ENCODE data around the gene COX4I2.
"Not testable (repeated sequence)": the region's sequence is repeated elsewhere in the genome, so short reads cannot be mapped to it uniquely, and the experiment has no call there.

COX4I2 gene

DNA sequence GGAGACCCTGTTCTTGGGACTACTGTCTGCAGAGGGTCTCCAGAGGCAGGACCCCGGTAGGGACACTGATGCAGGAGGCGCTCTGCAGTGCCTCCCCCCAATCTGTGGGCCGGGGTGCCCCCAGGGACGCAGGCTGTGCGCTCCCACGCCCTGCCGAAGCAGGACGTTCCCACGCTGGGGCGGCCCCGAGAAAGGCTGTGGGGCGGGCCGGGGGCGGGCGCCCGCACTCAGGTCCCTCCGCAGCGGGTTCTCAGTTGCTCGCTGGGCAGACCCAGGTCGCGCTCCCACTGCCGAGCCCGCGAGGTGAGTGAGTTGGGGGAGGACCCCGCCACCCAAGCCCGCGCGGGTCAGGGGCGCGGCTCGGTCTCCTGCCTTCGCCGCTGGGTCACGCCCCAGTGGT, at the start of gene COX4I2:
COX4I2 (plus strand) TSS at position 253 of the 400 bp plus-strand sequence. CDS start 1,106 bp downstream, outside the sequence.
- DNase-seq (ENCODE audit: low read depth in 2 of 2), result no peak

DNA sequence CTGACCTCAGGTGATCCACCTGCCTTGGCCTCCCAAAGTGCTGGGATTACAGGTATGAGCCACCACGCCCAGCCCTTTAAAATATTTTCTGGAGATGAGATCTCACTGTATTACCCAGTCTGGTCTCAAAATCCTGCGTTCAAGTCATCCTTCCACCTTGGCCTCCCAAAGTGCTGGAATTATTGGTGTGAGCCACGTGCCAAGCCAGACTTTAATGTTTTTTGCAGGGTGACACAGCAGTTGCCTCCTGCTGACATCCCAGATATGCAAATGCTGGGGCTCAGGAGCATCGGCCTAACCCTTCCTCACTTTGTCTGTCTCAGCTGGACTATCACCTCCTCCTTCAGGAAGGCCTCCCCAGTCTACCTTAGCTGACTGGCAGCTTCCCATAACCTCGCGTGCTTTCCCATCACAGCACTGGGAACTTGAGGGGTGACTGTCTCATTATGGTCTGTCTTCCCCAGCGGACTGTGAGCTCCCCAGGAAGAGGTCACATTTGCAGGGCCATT, 46.9 kb upstream of the COX4I2 start:
- DNase-seq (ENCODE audit: low read depth in 2 of 2), result no peak

DNA sequence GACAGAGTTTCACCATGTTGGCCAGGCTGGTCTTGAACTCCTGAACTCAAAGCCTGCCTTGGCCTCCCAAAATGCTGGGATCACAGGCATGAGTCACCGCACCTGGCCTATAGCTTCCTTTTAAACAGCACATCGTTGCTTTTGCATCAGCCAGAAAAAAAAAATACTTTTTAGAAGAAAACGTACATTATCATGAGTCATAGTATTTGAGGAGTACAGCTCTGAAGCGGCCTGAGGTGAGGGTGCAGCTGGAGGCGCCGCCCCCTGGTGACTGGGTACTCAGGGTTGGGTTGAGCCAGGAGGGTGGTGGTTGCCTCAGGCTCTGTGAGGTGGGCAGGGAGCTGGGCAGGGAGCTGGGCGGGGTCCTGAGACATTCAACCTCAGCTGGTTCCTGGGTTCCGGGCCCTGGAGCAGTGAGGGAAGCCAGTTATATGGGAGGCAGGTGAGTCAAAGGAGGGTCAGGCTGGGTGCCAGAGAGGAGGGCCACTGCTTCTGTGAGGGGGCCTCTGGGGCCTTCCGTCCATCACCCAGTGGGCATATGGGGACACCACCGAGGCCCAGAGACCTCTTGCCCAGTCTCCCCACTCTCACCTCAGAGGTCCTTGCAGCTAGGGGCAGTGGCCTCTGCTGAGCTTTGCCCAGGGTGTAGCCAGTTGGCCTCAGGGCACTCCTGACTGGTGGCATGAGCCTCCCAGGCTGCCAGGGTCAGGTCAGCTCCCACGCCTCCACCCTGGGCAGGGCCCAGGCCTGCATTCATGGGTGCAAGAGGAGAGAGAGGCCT, 44.3 kb upstream of the COX4I2 start:
- no peak for DNase-seq (ENCODE audit: low read depth in 2 of 2)

DNA sequence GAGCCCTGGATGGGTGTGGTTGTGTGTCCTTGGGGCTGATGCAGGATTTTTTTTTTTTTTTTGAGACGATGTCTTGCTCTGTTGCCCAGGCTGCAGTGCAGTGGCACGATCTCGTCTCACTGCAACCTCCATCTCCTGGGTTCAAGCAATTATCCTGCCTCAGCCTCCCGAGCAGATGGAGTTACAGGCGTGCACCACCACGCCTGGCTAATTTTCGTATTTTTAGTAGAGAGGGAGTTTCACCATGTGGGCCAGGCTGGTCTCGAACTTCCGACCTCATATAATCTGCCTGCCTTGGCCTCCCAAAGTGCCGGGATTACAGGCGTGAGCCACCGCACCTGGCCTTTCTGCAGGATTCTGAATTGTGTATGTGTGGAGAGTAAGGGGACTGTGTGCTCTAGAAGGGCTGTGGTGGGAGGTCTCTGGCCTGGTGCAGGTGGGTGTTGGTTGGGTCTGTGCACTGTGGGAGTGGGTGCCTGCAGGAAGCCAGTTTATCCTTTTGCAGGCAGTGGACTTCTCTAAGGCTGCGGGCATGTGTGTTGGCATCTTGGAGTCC, 43.6 kb upstream of the COX4I2 start:
- no peak for DNase-seq (ENCODE audit: low read depth in 2 of 2)

DNA sequence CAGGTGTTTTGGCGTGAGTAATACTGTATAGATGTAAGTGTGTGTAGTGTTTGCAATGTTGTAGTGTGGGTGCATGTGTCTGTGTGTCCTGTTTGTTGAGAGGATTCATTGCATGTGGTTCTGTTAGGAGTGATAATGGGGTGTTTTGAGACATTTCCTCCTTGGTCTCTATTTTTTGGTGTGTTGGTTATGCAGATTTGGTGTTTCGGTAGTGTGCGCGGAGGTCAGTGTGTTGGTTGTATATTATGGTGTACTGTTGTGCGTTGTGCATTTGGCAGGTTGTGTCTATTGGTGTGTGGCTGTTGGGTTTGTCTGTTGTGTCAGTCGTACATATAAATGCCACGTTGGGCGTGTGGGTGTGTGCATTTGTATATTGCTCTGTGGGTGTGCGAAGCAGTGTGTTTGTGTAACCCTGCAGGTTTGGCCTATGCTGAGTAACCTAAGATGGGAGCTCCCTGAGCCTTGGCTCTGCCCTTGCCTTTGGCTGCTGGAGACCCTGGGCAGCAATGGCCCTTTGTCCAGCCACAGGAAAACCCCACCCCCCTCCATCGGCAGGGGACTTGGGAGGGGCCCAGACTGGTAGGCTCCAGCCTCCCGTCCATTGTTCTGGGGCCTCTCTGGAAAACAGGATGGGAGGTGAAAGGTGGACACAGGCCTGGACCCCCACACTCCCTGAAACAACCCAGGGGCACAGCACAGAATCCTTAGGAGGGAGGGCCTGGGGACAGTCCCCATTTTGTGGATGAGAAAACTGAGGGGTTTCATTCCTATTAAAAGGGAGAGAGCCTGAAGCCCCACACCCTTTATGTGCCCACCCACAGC, 42.9 kb upstream of the COX4I2 start:
- no peak for DNase-seq (ENCODE audit: low read depth in 2 of 2)

DNA sequence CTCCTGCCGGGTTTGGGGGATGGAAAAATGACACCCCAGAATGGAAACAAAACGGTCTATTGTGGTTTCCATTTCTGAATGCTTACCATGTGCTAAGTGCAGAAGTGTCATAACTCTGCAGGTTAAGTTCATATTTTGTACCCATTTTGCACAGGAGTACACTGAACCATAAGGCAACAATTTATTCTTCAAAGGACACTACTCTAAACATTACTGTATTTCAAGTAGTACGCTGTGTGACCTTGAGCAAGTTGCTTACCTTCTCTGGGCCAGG, 42.4 kb upstream of the COX4I2 start:
- DNase-seq (ENCODE audit: low read depth in 2 of 2), result no peak

DNA sequence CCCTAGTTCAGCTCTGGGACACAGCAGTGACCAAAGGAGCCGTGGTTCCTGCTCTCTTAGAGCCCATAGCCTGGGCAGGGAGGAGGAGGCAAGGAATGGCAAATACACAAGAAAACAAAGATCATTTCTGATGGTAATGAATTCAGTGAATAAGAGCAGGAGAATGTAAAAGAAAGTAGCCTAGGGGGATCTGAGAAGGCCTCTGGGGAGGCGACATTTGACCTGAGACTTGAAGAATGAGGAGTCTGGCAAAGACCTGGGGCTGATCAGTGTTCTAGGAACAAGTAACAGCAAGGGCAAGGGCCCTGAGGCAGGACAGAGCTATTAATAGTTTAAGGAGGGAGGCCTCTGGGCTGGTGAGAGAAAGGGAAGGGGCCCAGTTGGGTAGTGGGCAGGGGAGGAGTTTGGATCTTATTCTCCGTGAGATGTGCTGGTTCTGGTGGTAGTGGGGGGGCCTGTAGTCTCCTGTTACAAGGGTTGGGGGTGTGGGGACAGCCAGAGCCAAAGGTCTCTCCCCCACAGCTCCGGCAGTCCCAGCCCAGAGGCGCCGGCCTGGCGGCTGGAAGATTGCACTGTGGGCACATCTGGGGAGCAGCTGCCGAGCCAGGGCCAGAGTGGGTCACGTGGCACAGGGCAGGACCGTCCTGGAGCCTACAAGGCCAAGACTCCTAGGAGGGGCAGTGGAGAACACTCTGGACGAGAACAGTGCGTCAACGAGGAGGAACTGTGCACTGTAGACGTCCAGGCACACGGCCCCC, 41.9 kb upstream of the COX4I2 start:
- DNase-seq (ENCODE audit: low read depth in 2 of 2), result no peak

DNA sequence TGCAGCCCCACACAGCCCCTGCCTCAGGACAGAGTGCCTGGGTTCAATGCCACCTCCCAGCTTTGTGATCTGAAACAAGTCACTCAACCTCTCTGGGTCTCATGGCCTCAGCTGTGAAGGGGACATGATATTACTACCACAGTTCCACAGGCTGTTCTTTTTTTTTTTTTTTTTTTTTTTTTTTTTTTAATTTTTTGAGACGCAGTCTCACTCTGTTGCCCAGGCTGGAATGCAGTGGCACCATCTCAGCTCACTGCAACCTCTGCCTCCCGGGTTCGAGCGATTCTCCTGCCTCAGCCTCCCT, 41.3 kb upstream of the COX4I2 start:
- not testable (repeated sequence) for DNase-seq (ENCODE audit: low read depth in 2 of 2)

DNA sequence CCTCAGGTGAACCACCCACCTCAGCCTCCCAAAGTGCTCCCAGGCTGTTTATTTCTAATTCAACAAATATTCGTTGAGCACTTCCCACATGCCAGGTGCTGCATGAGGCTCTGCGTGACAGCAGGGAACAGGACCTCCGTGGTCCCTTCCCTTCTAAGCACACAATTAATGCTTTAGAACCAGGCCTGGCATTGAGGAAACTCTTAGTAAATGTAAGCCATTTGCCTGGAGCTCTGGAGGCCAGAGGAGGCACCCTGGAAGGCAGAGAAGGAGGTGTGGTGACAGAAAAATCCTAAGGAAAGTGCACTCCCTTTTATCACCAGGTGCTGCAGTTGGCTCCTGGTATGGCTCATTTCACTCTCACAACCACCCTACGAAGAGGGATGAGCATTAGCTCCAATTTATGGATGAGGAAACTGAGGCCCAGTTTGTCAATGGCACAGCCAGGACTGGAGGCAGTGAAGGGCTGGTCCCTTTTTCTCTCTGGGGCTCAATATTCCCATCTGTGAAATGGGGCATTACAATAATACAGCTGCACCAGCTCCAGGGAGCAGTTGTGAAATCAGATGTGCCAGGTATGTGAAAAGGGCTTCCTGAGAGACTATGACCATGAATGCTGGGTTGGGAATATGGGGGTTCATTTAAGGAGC, 40.8 kb upstream of the COX4I2 start:
- no peak for DNase-seq (ENCODE audit: low read depth in 2 of 2)

DNA sequence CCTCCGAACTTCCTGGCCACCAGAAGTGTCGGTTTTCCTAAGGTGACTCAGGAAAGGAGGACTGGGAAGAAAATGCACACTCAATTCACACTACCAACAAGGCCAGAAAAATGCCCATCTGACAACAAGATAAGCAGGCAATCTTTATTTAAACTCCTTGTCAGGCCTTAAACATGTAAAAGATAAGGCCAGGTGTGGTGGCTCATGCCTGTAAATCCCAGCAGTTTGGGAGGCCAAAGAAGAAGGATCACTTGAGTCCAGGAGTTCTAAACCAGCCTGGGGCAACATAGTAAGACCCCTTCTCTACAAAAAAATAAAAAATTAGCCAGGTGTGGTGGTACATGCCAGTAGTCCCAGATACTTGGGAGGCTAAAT, 40.2 kb upstream of the COX4I2 start:
- DNase-seq (ENCODE audit: low read depth in 2 of 2), result no peak

DNA sequence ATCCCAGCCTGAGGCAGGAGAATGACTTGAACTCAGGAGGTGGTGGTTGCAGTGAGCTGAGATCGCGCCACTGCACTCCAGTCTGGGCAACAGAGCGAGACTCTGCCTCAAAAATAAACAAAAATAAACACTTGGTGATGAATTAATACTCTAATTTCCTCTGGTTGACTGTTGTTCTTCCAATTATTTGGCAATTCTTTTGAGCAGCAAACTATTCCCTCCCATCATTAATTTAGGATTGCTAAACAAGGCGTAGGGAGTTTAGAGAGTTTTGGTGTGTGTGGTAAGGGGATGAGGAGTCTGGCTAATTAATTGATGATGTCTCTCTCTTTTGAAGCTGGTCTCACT, 35.3 kb upstream of the COX4I2 start:
- no peak for DNase-seq (ENCODE audit: low read depth in 2 of 2)

DNA sequence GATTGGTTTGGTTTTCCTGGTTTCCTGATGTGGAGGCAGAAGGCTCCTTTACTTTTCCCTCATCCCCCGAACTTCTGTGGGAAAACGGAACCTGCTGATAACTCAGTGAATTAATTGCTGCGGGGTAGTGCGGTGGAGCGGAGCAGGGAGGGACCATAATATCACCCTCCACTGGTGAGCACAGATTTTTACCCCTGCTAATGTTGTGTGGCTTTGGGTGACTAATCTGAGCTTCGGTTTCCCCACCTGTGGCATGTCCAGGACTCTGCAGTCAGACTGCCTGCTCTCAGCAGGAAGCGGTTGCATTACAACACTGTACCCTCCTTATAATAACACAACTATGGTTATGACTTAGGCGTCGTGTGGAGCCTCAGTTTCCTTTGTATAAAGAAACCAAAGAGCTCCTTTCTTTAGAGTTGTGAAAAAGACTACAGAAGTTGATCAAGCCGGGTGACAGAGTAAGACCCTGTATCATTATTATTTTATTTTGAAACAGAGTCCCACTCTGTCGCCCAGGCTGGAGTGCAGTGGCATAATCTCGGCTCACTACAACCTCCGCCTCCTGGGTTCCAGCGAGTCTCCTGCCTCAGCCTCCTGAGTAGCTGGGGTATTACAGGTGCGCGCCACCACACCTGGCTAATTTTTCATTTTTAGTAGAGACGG, 34.8 kb upstream of the COX4I2 start:
- DNase-seq (ENCODE audit: low read depth in 2 of 2), result peak; percentile 30 to 34

DNA sequence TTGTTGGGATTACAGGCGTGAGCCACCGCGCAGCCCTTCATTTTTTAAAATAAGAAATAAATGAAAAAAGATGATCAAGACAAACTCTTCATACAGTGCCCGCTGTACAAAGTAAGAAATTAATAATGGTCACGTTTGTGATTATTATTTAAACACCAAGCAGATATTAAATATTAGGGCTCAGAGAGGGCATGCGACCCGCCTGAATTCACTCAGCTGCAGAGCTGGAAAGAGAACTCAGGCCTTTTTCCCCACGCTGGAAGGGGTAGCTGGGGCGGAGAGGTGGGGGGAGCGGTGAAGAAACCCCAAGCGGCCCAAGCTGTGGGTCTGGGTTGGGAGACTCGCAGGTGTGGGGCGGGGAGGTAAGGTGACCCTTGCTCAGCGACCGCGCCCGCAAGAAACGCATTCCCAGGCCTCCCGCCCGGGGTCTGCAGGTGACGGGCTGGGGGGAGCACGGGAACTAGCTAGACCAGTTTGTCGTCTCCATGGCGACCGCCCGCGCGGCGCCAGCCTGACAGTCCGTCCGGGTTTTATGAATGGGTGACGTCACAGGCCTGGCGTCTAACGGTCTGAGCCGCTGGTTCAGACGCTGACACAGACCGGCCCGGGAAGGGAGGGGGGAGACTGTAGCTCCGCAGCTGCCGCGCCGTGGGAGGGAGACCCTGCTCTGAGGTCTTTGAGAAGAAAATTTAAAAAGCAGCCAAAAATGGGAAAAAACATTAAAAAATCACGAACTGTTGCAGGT, 33.7 kb upstream of the COX4I2 start:
- peak; percentile 38 to 56 for DNase-seq (ENCODE audit: low read depth in 2 of 2)

DNA sequence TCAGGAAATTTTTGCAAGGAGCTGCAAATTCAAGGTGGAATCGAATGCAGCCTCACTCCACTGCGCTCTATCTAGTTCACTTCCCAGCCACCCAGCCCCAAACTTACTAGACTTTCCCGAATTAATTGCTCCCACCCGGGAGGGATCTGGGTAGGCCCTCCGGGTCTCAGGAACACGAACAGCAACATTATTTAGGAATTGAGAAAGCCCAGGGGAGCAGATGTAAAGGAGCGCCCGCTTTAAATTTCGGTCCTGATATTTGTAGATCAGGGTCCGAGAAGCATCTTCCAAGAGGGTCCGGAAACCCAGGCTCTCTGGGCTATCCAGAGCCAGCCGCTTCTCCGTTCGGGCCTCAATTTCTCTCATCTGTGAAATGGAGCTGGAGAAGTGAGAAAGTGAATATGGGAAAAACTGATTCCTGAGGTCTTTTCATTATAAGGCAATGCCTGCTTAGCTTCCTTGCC, 33.1 kb upstream of the COX4I2 start:
- DNase-seq (ENCODE audit: low read depth in 2 of 2), result no peak

DNA sequence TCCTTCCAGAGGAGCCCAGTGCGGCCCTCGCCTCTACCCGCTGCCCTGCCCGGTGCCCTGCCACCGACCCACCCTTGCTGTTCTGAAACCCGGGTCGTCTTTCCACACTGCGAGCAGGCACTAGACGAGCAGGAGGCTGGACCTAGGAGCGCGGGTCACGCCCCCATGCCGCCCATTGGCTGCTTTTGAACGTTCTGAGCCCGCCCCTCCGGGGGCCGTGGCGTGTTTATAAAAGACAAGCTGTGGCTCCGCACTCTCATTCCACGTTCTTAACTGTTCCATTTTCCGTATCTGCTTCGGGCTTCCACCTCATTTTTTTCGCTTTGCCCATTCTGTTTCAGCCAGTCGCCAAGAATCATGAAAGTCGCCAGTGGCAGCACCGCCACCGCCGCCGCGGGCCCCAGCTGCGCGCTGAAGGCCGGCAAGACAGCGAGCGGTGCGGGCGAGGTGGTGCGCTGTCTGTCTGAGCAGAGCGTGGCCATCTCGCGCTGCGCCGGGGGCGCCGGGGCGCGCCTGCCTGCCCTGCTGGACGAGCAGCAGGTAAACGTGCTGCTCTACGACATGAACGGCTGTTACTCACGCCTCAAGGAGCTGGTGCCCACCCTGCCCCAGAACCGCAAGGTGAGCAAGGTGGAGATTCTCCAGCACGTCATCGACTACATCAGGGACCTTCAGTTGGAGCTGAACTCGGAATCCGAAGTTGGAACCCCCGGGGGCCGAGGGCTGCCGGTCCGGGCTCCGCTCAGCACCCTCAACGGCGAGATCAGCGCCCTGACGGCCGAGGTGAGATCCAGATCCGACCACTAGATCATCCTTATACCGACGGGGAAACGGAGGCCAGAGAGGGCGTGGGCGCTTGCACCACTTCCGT, 32.4 kb upstream of the COX4I2 start, which contains the start of gene ID1:
ID1 (plus strand) TSS at position 259 of the 871 bp plus-strand sequence; CDS start at position 358, 99 bp downstream.
- DNase-seq (ENCODE audit: low read depth in 2 of 2), result peak; percentile 78 to 85

DNA sequence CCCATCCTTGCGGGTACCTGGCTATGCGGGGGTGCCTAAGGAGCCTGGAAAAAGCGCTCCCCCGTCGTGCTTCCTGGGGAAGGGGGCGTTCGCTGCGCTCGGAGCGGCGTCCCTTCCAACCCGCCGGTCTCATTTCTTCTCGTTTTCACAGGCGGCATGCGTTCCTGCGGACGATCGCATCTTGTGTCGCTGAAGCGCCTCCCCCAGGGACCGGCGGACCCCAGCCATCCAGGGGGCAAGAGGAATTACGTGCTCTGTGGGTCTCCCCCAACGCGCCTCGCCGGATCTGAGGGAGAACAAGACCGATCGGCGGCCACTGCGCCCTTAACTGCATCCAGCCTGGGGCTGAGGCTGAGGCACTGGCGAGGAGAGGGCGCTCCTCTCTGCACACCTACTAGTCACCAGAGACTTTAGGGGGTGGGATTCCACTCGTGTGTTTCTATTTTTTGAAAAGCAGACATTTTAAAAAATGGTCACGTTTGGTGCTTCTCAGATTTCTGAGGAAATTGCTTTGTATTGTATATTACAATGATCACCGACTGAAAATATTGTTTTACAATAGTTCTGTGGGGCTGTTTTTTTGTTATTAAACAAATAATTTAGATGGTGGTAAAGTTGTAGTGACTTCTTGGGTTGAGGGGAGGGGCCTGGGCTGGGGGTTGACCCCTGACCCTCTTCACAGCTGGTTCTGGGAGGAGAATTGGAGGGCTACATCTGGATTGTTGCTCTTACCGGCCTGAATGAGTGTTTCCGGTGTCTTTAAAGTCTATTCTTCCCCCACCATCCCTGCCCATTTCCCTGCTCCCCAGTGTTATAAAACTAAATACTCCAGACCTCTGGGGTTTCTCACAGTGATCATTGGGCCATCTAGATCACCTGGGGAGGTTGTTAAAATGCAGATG, 31.6 kb upstream of the COX4I2 start:
- no peak for DNase-seq (ENCODE audit: low read depth in 2 of 2)

DNA sequence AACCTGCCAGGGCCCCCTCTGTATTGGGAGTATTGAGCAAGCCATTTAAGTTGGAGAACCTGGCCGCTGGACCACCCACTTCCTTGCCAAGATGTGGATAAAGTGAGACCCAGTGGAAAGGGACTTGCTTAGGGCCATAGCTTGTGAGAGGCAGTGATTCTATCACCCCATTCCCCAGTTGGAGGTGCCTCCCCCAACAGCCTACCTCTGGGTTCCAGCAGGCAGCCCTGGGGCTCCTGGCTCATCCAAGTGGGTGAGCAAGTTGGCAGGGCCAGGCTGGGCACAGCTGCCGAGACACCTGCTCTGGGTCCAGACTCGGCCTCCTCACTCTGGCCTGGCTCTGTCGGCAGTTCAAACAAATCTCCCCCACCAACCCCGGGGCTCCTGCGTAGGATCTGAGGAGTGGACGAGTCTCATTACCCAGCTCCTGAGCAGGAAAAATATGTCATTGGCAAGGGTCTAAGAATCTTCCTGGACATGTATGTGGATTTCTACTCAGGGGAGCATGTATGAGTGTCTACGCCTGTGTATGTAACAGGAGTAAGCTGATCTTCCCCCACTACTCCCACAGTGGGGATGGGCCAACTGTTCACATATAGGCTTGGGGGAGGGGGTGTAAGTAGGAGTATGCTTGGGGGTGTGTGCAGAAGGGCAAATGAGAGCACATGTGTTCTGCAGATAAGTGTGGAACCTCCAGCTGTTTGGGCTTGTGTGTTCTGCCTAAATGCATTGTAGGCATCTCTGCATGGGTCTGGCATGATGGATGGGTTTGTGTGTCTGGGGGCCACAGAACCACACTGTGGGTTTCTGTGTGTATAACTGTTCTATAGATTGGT, 30.7 kb upstream of the COX4I2 start:
- no peak for DNase-seq (ENCODE audit: low read depth in 2 of 2)
